T-cell (primary cell): ENCODE data around the gene PSME3. TPM values are rescaled to one million over a fixed set of nuclear protein-coding genes. Genes with fewer than 3 reads are reported as not detected.

Source experiments
- ATAC-seq, 4 experiments: fragments of 200-7000 bp in 3 of 4; fragments of 150-1000 bp in 1 of 4; cut with Tn5 transposase; replicated peaks in 1 of 4; 1 replicate in 3 of 4; 2 replicates in 1 of 4; pipeline ENCODE4 v1.10.0; 2021; ENCODE audit warnings: moderate library complexity in 3 of 4, mild to moderate bottlenecking in 2 of 4, moderate number of reproducible peaks in 1 of 4
- CTCF ChIA-PET, 2 donors: fragments of 300-600 bp; sonication (Branson Sonifier 250); formaldehyde crosslinking; loops; one replicate each; lab custom pipeline; 2022; ENCODE audit warnings: antibody characterized with exemption in 2 of 2; lab: Charles Lee
- POLR2A ChIA-PET, 2 donors: fragments of 300-600 bp; sonication (Branson Sonifier 250); formaldehyde crosslinking; loops; one replicate each; lab custom pipeline; 2022; ENCODE audit warnings: antibody characterized with exemption in 2 of 2; lab: Charles Lee
- DNase-seq, 35 experiments: peaks; one replicate each; pipeline versions ENCODE4 v3.0.0 to v3.0.0-alpha.2; 2013 to 2023
- H3K27ac ChIP-seq: one replicate; pipeline ENCODE4 v1.5.1; 2013; ENCODE audit warnings: low read length
- H3K27me3 ChIP-seq, 2 experiments: replicated peaks in 1 of 2; 1 replicate in 1 of 2; 2 replicates in 1 of 2; pipeline versions ENCODE4 v1.6.1 to v1.7.0; 2013; ENCODE audit warnings: low read length in 1 of 2, mixed read lengths in 1 of 2; ENCODE audit not compliant: control insufficient read depth in 2 of 2, insufficient read depth in 2 of 2; ENCODE audit errors: extremely low read depth in 1 of 2
- H3K36me3 ChIP-seq, 2 donors: 1 replicate in 1 of 2; 2 replicates in 1 of 2; pipeline versions ENCODE4 v1.6.1 to v1.7.0; 2013; ENCODE audit warnings: low read length in 1 of 2; ENCODE audit not compliant: control insufficient read depth in 2 of 2, insufficient read depth in 1 of 2; ENCODE audit errors: extremely low read depth in 1 of 2
- H3K4me1 ChIP-seq, 2 experiments: 1 replicate in 1 of 2; 2 replicates in 1 of 2; pipeline versions ENCODE4 v1.6.1 to v1.7.0; 2013; ENCODE audit warnings: low read length in 2 of 2, mixed read lengths in 1 of 2; ENCODE audit not compliant: insufficient read depth in 2 of 2, control insufficient read depth in 1 of 2; ENCODE audit errors: extremely low read depth in 1 of 2
- H3K4me3 ChIP-seq, 2 donors: 1 replicate in 1 of 2; 2 replicates in 1 of 2; pipeline versions ENCODE4 v1.5.1 to v1.7.0; 2013; ENCODE audit warnings: mild to moderate bottlenecking in 2 of 2, low read length in 1 of 2, moderate library complexity in 1 of 2; ENCODE audit not compliant: control insufficient read depth in 1 of 2; ENCODE audit errors: extremely low read depth in 1 of 2
- H3K9me3 ChIP-seq: 2 replicates; pipeline ENCODE4 v1.7.0; 2013
- H3K27ac Mint-ChIP-seq, 2 donors: one replicate each; pipeline ENCODE4 v1.8.0; 2020 to 2021; ENCODE audit warnings: mild to moderate bottlenecking in 2 of 2, mixed read lengths in 2 of 2
- H3K27me3 Mint-ChIP-seq, 2 donors: one replicate each; pipeline ENCODE4 v1.8.0; 2021 to 2022; ENCODE audit warnings: mixed read lengths in 2 of 2
- H3K36me3 Mint-ChIP-seq: one replicate; pipeline ENCODE4 v1.8.0; 2021; ENCODE audit warnings: mixed read lengths
- H3K4me1 Mint-ChIP-seq, 3 donors: one replicate each; pipeline ENCODE4 v1.8.0; 2020 to 2022; ENCODE audit warnings: mixed read lengths in 3 of 3, mild to moderate bottlenecking in 1 of 3
- H3K4me3 Mint-ChIP-seq, 3 donors: one replicate each; pipeline ENCODE4 v1.8.0; 2020 to 2022; ENCODE audit warnings: mild to moderate bottlenecking in 3 of 3, mixed read lengths in 3 of 3, moderate library complexity in 3 of 3
- H3K9me3 Mint-ChIP-seq, 3 donors: one replicate each; pipeline ENCODE4 v1.8.0; 2020 to 2022; ENCODE audit warnings: mixed read lengths in 3 of 3
- WGBS: methylation state at CpG from one replicate; pipeline ENCODE4 v1.1.5; 2013; ENCODE audit warnings: missing lambda C conversion rate; ENCODE audit not compliant: insufficient coverage; 5-methylcytosine and 5-hydroxymethylcytosine counted together
- total RNA-seq, 35 experiments: library from RNA in 6 of 35; stranded (reverse) in 6 of 35; fragments of 120-200 nt in 1 of 35; gene quantifications; one replicate each; pipeline versions ENCODE4 v1.2.1 to v1.2.4 and lab custom pipeline; 2013 to 2026

The PSME3 gene
- total RNA-seq, 5 donors from 2014 or later (not counting 1 experiment from before 2014, with no cell fraction given): 68.0 to 79.1 (median 77.2) TPM

DNA sequence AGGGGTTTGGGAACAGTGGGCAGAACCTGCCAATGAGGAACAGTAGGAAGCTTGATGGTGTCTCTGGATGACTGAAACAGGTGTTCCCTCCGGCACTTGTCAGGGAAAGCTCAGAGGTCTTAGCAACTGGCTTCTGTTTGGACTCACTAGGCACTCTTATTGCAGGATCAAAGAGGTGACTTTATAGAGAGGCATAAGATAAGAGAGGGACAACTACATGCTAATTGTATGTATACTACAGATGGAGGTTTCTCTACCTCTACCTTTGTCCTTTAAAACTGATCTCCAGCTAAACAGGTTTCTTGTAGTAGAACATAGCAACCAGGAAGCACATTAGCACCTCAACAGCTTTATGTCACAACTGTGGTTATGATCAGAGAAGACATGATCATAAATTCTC is 26.9 kb upstream of the PSME3 start:
- Mint-ChIP-seq H3K27me3 (no peaks in the 10 kb centered on the region), H3K9me3 (no peaks in the 10 kb centered on the region), H3K36me3 (peaks cover 14% of the 10 kb centered on the region), H3K27ac (no peak overlapping the region), H3K4me3 (no peak overlapping the region), H3K4me1 (no peaks in the 10 kb centered on the region)
- no peak overlapping the region for H3K4me3 ChIP-seq
- no peak for ATAC-seq
- ChIA-PET POLR2A (no interaction called here), CTCF (no interaction called here)
- no peak overlapping the region for H3K27ac ChIP-seq
- no peaks in the 10 kb centered on the region for H3K27me3 ChIP-seq
- DNase-seq: no peak
- H3K9me3 ChIP-seq: no peaks in the 10 kb centered on the region
- H3K36me3 ChIP-seq: peaks cover 3 to 20% of the 10 kb centered on the region in 2 donors
- WGBS: 100% methylated on average over 1 of the region's 1 CpG
- H3K4me1 ChIP-seq: no peaks in the 10 kb centered on the region

DNA sequence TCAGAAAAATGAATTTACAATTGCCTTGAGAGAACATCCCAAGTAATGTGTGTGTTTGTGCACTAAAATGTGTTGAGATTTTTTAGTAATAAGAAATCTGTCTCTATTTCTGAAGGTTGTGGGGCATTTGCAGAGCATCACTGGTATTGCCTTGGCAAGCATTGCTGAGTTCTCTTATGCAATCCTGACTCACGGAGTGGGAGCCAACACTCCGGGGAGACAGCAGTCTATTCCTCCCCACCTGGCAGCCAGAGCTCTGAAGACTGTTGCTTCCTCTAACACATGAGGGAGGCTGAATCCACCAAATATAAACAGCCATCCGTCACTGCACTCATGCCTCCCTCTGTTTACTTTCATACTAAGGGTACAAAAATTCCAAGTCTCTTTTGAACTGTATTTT is 23.9 kb upstream of the PSME3 start:
- no peak for ATAC-seq

DNA sequence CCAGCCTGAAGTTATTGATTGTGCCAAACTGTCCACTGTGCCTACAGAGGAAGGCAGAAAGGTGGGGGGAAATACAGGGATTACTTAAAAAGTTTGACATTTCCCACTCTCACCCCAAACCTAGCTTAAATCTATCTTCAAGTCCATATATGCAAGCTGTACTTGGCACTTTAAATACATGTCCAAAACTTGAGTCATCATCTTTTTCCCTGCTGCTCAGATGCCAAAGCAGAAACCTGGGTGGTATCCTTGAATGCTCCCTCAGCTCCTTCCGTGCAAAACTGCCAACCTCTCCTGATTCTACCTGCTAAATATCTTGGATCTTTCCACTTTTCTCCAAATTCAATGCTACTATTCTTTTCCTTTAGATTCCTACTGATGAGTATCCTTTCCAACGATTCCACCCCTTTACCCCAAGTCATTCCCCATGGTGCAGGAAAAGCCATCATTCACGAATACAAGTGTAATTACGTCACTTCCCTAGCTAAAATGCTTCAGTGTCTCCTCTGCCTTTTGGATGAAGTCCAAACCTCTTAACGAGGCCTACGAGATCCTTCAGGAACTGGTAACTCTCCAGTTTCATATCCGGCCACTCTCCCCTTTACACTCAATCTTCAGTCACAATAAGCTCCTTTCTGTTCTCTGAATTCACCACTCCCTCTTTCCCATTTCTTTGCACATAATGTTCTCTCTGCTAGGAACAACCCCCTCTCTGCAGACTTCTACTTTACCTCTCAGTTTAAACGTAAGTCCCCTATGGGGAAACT is 18.4 kb upstream of the PSME3 start:
- H3K4me3 Mint-ChIP-seq: no peak overlapping the region
- no peak for ATAC-seq
- H3K27me3 ChIP-seq: no peaks in the 10 kb centered on the region

More for the DNA sequence above, 23.9 kb upstream of the PSME3 start:
- ChIA-PET CTCF (no interaction called here), POLR2A (no interaction called here)
- H3K4me3 Mint-ChIP-seq: no peak overlapping the region
- H3K9me3 Mint-ChIP-seq: no peaks in the 10 kb centered on the region
- Histone ChIP-seq H3K9me3 (no peaks in the 10 kb centered on the region), H3K27me3 (no peaks in the 10 kb centered on the region), H3K27ac (no peak overlapping the region), H3K4me1 (no peaks in the 10 kb centered on the region), H3K36me3 (peaks cover 10 to 35% of the 10 kb centered on the region in 2 donors), H3K4me3 (no peak overlapping the region)
- H3K27ac Mint-ChIP-seq: no peak overlapping the region
- no peaks in the 10 kb centered on the region for H3K4me1 Mint-ChIP-seq
- WGBS: no CpG with 5 or more reads among the region's 3 CpGs
- DNase-seq: no peak
- no peaks in the 10 kb centered on the region for H3K27me3 Mint-ChIP-seq
- peaks cover 29% of the 10 kb centered on the region for H3K36me3 Mint-ChIP-seq

DNA sequence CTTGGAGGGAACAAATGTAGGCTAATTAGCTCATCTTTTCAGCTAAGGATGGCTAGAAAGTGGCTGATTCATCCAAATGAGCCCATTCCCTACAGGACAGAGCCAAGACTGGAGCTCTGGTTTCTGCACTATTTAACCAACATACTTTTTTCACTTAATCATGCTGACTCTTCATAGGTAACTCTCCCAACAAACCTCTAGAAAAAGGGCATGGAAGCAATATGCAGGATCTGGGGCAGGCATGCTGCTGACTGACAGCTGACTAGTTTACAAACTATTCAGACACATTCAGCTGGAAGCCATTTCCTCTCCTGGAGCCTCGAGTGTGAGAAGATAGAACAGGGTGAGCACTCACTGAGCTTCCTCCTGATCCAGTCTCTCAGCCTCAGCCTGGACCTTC is 15.3 kb upstream of the PSME3 start:
- peaks cover 13 to 25% (median 25%) of the 10 kb centered on the region in 3 donors for H3K4me1 Mint-ChIP-seq
- no peaks in the 10 kb centered on the region for H3K9me3 Mint-ChIP-seq
- DNase-seq (no peak), ATAC-seq (no peak)
- Histone ChIP-seq H3K27me3 (no peaks in the 10 kb centered on the region), H3K27ac (no peak overlapping the region), H3K4me1 (peaks cover 1 to 5% of the 10 kb centered on the region in 2 experiments), H3K9me3 (no peaks in the 10 kb centered on the region), H3K36me3 (peaks cover 11 to 84% of the 10 kb centered on the region in 2 donors), H3K4me3 (no peak overlapping the region)
- no peak overlapping the region for H3K4me3 Mint-ChIP-seq
- ChIA-PET CTCF (interaction anchor here in 1 of 2 donors (0.5 to 0.6 kb wide), 2 partner anchors 75 to 491 kb away, joined by 4 to 7 read pairs; no protein-coding TSS in a partner anchor), POLR2A (no interaction called here)
- H3K27me3 Mint-ChIP-seq: no peaks in the 10 kb centered on the region
- H3K36me3 Mint-ChIP-seq: peaks cover 53% of the 10 kb centered on the region
- 80% methylated on average over 1 of the region's 1 CpG for WGBS
- H3K27ac Mint-ChIP-seq: no peak overlapping the region

More for the DNA sequence above, 18.4 kb upstream of the PSME3 start:
- DNase-seq: no peak
- Histone ChIP-seq H3K4me3 (no peak overlapping the region), H3K9me3 (no peaks in the 10 kb centered on the region), H3K27ac (no peak overlapping the region), H3K4me1 (no peaks in the 10 kb centered on the region), H3K36me3 (peaks cover 15 to 78% of the 10 kb centered on the region in 2 donors)
- POLR2A ChIA-PET: interaction anchor here in 1 of 2 donors (0.6 kb wide), 1 partner anchor 9 kb away, joined by 3 read pairs; the partner anchor contains the start of gene BECN1
- CTCF ChIA-PET: interaction anchor here in 1 of 2 donors (1.0 kb wide), 1 partner anchor 10 kb away, joined by 4 read pairs; the partner anchor contains the start of gene BECN1
- Mint-ChIP-seq H3K36me3 (peaks cover 54% of the 10 kb centered on the region), H3K27ac (no peak overlapping the region), H3K4me1 (no peaks in the 10 kb centered on the region), H3K27me3 (no peaks in the 10 kb centered on the region), H3K9me3 (no peaks in the 10 kb centered on the region)
- WGBS: 92% methylated on average over 8 of the region's 8 CpGs

DNA sequence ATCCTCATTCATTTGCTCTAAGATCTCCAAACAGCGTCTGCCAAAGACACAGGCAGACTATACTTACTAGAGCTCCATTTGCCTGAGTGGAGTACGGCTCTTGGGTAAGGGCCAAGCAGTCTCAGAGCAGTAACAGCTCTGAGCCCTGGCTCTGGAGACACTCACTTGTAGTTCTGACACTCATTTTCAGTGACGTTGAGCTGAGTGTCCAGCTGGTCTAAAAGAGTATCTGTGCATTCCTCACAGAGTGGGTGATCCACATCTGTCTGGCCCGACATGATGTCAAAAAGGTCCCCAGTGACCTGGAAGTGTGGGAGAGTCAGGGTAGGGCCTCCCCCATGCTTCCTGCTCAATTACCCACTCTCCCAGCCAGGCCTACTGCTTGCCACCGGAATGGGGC is 14.8 kb upstream of the PSME3 start:
- CTCF ChIA-PET: interaction anchor here in 1 of 2 donors (0.5 to 0.6 kb wide), 2 partner anchors 75 to 491 kb away, joined by 4 to 7 read pairs; no protein-coding TSS in a partner anchor
- DNase-seq (no peak), ATAC-seq (no peak)
- peaks cover 8 to 80% of the 10 kb centered on the region in 2 donors for H3K36me3 ChIP-seq
- Mint-ChIP-seq H3K27ac (no peak overlapping the region), H3K27me3 (no peaks in the 10 kb centered on the region), H3K4me3 (no peak overlapping the region), H3K9me3 (no peaks in the 10 kb centered on the region), H3K36me3 (peaks cover 53% of the 10 kb centered on the region), H3K4me1 (peaks cover 16 to 29% (median 29%) of the 10 kb centered on the region in 3 donors)
- POLR2A ChIA-PET: no interaction called here
- H3K27me3 ChIP-seq: no peaks in the 10 kb centered on the region
- 94% methylated on average over 4 of the region's 5 CpGs for WGBS
- no peaks in the 10 kb centered on the region for H3K9me3 ChIP-seq
- H3K4me1 ChIP-seq: peaks cover 3 to 10% of the 10 kb centered on the region in 2 experiments
- no peak overlapping the region for H3K27ac ChIP-seq
- H3K4me3 ChIP-seq: no peak overlapping the region

DNA sequence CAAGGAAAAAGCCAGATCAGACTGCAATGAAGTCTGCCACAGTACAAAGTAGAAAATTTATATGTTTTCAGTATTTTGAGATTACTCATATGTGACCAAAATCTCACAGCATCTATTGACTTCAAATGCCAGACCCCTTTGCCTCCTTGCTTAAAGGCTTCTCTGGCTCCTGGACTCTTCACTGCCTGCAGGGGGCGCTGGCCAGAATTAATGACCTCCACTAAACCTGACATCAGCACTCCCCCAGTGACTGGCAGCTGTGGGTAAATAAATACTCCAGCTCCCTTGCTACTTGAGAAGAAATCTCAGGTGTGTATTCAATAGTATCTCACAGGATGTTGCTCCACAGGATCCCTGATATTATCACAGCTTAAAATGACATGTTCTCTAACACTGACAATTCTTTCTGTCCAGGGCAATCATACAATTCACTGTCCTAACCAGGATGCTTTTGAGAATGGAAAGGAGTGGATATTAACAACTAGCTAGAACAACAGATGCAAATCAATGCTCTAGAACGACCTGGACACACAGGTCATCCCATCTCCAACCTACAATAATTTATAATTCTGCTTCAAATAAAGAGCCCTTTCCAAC is 13.2 kb upstream of the PSME3 start:
- WGBS: 100% methylated on average over 1 of the region's 2 CpGs
- no peaks in the 10 kb centered on the region for H3K9me3 Mint-ChIP-seq
- peak overlapping the region; percentile 5 for H3K27ac ChIP-seq
- H3K27me3 ChIP-seq: no peaks in the 10 kb centered on the region
- DNase-seq: peak in 32 of 35 experiments; percentile 12 to 75 (median 52)
- peaks cover 7 to 65% of the 10 kb centered on the region in 2 donors for H3K36me3 ChIP-seq
- H3K27me3 Mint-ChIP-seq: no peaks in the 10 kb centered on the region
- peaks cover 7 to 20% of the 10 kb centered on the region in 2 experiments for H3K4me1 ChIP-seq
- H3K4me3 Mint-ChIP-seq: peak overlapping the region in 1 of 3 donors; percentile 1
- no peak overlapping the region for H3K27ac Mint-ChIP-seq
- no peaks in the 10 kb centered on the region for H3K9me3 ChIP-seq
- ChIA-PET POLR2A (interaction anchor here in 1 of 2 donors (0.6 kb wide), 1 partner anchor 432 kb away, joined by 4 read pairs; the partner anchor contains the start of gene STAT3), CTCF (interaction anchor here in 1 of 2 donors (1.4 kb wide), 1 partner anchor 14 kb away, joined by 4 read pairs; no protein-coding TSS in a partner anchor)
- H3K4me3 ChIP-seq: no peak overlapping the region
- H3K36me3 Mint-ChIP-seq: peaks cover 40% of the 10 kb centered on the region
- H3K4me1 Mint-ChIP-seq: peaks cover 28 to 40% (median 39%) of the 10 kb centered on the region in 3 donors
- no peak for ATAC-seq
